Psoas muscle (tissue), 8 donors: ENCODE data around the gene OTUD6A. TPM values are rescaled to one million over a fixed set of nuclear protein-coding genes. Genes with fewer than 3 reads are reported as not detected.

Experiments
- ATAC-seq, 4 donors: fragments of 200-7000 bp; cut with Tn5 transposase; one replicate each; pipeline ENCODE4 v1.9.1; 2020; ENCODE audit warnings: moderate library complexity in 3 of 4, mild to moderate bottlenecking in 2 of 4
- DNase-seq, 2 donors: peaks; one replicate each; pipeline ENCODE4 v3.0.0-alpha.2; 2020
- H3K27ac ChIP-seq: fragments of 200-600 bp; one replicate; pipeline ENCODE4 v1.8.0; 2022
- H3K27me3 ChIP-seq, 3 donors: fragments of 200-600 bp in 1 of 3; one replicate each; pipeline versions ENCODE4 v1.6.1 to v1.8.0; 2013 to 2022; ENCODE audit warnings: low read length in 2 of 3, mild to moderate bottlenecking in 2 of 3, moderate library complexity in 1 of 3; ENCODE audit not compliant: insufficient read depth in 3 of 3
- H3K36me3 ChIP-seq, 2 donors: fragments of 200-600 bp in 1 of 2; one replicate each; pipeline versions ENCODE4 v1.6.1 to v1.8.0; 2013 to 2022; ENCODE audit warnings: low read depth in 1 of 2, mild to moderate bottlenecking in 1 of 2, moderate library complexity in 1 of 2; ENCODE audit not compliant: insufficient read depth in 1 of 2
- H3K4me1 ChIP-seq: fragments of 200-600 bp; one replicate; pipeline ENCODE4 v1.8.0; 2022
- H3K4me3 ChIP-seq: fragments of 200-600 bp; one replicate; pipeline ENCODE4 v1.8.0; 2022; ENCODE audit warnings: mild to moderate bottlenecking
- H3K9me3 ChIP-seq: fragments of 200-600 bp; one replicate; pipeline ENCODE4 v1.8.0; 2022
- WGBS, 3 donors: extraction: QIAGEN DNeasy Blood & Tissue Kit; methylation state at CpG; one replicate each; pipeline versions ENCODE4 v1.1.6 to v1.1.7; 2013; 5-methylcytosine and 5-hydroxymethylcytosine counted together
- intact Hi-C, 2 donors: fragments of 100-400 bp; cut with DNase I; formaldehyde crosslinking; loops; one replicate each; pipeline versions ENCODE4 v1.11.0 to v1.14.2; 2022
- polyA plus RNA-seq, 3 donors: library from polyadenylated mRNA; stranded (reverse); fragments of 200-250 nt; gene quantifications; one replicate each; pipeline ENCODE4 v1.2.3, GENCODE V29; 2013
- total RNA-seq, 4 donors: library from RNA; stranded (reverse); fragmentation: NEBNext Ultra II Directional in 2 of 4; extraction: Animal tissue kit (Norgen Biotek cat#: 25700) in 2 of 4; gene quantifications; one replicate each; pipeline versions ENCODE4 v1.2.1 to v1.2.4, GENCODE V29; 2021 to 2023
- TF ChIP-seq, protein P1 (sequence below): fragments of 200-600 bp; IDR thresholded peaks from one replicate; pipeline ENCODE4 v1.8.0; 2022; ENCODE audit warnings: antibody characterized with exemption
- donor health status: healthy with polysubstance abuse.
- donor health status: DM: no; HTN: no; CAD: no; lungs with moderate emphysema.
- donor health status: Bipolar disorder and iron deficiency.
- donor health status: healthy.
- donor health status: DM: yes; HTN: yes; CAD: no.
- donor health status: DM: no; HTN: no; CAD: no.
- donor health status: DM: no; HTN: no; CAD: no.
- donor health status: DM: yes; HTN: yes; CAD: no.

Gene OTUD6A
- total and polyA plus RNA-seq, 7 donors, result not detected

DNA sequence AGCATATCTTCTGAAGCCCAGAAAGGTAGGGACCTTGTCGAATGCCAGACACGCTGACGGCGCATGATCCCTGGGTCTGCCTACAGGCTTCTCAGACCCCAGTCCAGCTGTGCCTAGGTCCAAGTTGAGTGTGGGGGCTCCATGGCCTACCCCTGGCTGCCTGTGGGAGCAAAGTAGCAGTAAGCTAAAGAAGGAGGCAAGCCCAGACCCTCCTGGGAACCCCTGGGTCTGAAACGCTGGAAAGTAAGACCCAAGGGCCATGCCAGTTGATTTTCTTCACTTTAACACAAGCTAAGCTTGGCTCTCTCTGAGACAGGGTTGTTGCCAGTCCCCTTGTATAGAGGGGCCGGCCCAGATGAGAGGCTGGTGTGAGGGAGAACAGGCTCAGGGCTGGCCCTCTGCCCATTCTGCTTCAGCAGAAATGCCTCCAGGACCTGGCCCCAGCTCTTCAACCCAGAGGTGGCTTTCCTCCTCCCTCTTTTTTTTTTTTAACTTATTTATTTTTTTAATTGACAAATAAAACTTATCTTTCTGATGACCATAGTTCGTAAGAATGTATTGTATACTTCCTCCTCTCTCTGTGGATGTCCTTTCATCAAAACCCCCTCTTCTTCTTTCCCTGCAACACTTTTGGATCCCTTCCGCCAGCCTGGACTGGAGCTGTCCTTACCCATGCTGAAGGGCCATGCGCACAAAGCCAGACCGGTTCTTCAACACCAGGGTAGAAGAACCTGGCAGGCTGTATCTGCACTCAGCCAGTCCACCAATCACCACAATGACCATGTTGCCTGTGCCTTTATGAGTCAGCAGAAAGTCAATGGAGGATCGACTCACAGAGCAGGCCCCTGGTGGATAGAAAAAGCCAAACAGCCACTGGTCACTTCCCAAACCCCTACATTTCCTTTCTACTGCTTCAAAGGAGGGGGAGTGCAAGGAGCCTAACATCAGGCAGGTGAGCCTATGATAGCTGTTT, 19.6 kb upstream of the OTUD6A start:
- no peaks in the 10 kb centered on the region for H3K9me3 ChIP-seq
- no peak overlapping the region for H3K27ac ChIP-seq
- ATAC-seq, result no peak
- TF ChIP-seq, protein P1, sequence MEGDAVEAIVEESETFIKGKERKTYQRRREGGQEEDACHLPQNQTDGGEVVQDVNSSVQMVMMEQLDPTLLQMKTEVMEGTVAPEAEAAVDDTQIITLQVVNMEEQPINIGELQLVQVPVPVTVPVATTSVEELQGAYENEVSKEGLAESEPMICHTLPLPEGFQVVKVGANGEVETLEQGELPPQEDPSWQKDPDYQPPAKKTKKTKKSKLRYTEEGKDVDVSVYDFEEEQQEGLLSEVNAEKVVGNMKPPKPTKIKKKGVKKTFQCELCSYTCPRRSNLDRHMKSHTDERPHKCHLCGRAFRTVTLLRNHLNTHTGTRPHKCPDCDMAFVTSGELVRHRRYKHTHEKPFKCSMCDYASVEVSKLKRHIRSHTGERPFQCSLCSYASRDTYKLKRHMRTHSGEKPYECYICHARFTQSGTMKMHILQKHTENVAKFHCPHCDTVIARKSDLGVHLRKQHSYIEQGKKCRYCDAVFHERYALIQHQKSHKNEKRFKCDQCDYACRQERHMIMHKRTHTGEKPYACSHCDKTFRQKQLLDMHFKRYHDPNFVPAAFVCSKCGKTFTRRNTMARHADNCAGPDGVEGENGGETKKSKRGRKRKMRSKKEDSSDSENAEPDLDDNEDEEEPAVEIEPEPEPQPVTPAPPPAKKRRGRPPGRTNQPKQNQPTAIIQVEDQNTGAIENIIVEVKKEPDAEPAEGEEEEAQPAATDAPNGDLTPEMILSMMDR, result no peak
- no peaks in the 10 kb centered on the region for H3K36me3 ChIP-seq
- DNase-seq, result no peak
- WGBS, 3 donors, result 78 to 87% (median 79%) methylated on average over 11 of the region's 11 CpGs
- intact Hi-C loops, result no loop called here
- H3K27me3 ChIP-seq, result no peaks in the 10 kb centered on the region
- H3K4me3 ChIP-seq, result no peak overlapping the region
- no peaks in the 10 kb centered on the region for H3K4me1 ChIP-seq

DNA sequence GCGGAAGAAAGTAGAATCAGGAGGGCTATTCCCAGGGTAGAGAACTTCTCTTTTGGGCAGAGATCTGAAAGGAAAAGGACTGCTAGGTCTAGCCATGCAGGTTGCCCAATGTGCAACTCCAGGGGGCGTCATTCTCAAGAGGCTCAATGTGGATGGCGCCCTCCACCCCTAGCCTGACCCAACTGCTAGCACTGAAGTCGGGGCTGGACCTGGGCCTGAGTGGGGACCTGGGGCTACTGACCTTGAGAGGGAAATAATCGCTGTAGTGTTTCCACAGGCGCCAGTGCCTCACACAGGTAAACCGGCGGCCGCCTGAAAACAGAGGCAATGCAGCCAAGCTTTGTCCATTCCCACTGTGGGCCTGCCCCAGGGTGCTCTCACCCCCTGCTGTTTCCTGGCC, 18.6 kb upstream of the OTUD6A start:
- no peaks in the 10 kb centered on the region for H3K9me3 ChIP-seq
- H3K36me3 ChIP-seq, result no peaks in the 10 kb centered on the region
- 79 to 100% (median 96%) methylated on average over 9 of the region's 9 CpGs for WGBS, 3 donors
- DNase-seq (no peak), ATAC-seq (no peak)
- no peaks in the 10 kb centered on the region for H3K4me1 ChIP-seq
- peaks cover 0 to 4% (median 0%) of the 10 kb centered on the region in 3 donors for H3K27me3 ChIP-seq
- H3K4me3 ChIP-seq, result no peak overlapping the region
- intact Hi-C loops, result no loop called here
- H3K27ac ChIP-seq, result no peak overlapping the region
- TF ChIP-seq, protein P1, result no peak

DNA sequence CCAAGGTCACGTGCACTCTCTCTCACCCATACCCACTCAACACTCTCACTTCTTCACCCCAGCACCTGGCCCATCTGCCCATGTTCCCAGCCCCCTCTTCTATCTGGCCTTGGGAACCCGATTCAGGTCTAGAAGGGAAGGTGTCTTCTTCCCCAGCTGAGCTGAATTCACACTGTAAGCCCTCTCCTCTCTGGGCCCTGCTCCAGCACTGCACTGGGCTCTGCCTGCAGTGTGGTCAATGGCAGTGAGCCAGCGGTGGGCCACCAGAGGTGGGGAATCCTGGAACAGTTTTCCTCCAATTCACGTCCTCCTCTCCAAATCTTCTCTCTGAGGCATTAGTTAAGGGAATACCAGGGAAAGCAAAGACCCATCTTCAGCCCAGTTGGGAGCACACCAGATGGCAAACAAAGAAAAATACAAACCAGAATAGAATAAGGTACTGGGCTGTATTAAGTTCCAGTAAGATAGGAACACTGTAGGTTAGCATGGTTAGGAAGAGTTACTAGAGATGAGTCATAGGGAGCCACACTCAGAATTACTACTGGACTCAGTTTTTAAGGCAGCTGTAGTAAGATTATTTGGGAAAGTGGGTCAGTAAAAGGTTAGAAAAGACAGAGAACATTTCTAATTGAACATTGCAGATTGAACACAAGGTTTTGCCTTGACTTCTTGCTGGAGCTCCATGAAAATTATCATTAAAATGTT, 17.6 kb upstream of the OTUD6A start:
- Histone ChIP-seq H3K4me1 (no peaks in the 10 kb centered on the region), H3K27me3 (peaks cover 0 to 6% (median 0%) of the 10 kb centered on the region in 3 donors), H3K9me3 (no peaks in the 10 kb centered on the region), H3K4me3 (no peak overlapping the region), H3K36me3 (no peaks in the 10 kb centered on the region), H3K27ac (no peak overlapping the region)
- DNase-seq (no peak), ATAC-seq (no peak)
- WGBS, 3 donors, result 55 to 82% (median 77%) methylated on average over 2 to 4 of the region's 4 CpGs
- TF ChIP-seq, protein P1, result no peak
- intact Hi-C loops, result no loop called here

DNA sequence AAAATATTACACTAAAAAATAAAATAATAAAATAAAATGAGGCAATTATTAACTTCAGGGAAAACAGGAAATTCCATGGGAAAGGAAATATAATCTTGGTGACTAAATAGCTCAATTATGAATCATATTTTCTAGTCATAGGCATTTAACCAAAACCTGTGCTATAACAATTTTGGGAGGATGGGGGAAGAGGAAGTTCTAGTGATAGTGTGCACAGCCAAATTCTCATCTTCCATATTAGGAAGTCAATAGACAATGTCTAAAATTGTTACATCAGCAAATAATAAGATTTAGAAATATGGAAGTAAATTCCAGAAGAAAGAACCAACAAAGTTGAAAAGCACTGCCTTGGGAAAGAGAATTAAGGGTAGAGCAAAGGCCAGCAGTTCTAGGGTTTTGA, 15.3 kb upstream of the OTUD6A start:
- Histone ChIP-seq H3K4me3 (no peak overlapping the region), H3K9me3 (no peaks in the 10 kb centered on the region), H3K4me1 (no peaks in the 10 kb centered on the region), H3K27me3 (peaks cover 0 to 12% (median 0%) of the 10 kb centered on the region in 3 donors), H3K36me3 (no peaks in the 10 kb centered on the region), H3K27ac (no peak overlapping the region)
- ATAC-seq, result no peak
- TF ChIP-seq, protein P1, result no peak
- intact Hi-C loops, result no loop called here
- DNase-seq, result no peak
